Esophagus squamous epithelium (tissue), 4 donors: ENCODE measurements around the gene CATSPERE.
"Not testable (repeated sequence)": the region's sequence is repeated elsewhere in the genome, so short reads cannot be mapped to it uniquely, and the experiment has no call there.

ENCODE experiments used
- POLR2A ChIP-seq, 4 donors: fragments of 450-650 bp; IDR thresholded peaks; one replicate each; pipeline ENCODE4 v1.6.1; 2017; ENCODE audit warnings: antibody characterized with exemption in 4 of 4, mild to moderate bottlenecking in 4 of 4, moderate library complexity in 3 of 4
- TF ChIP-seq, protein P1 (sequence below), 6 experiments: fragments of 450-650 bp in 4 of 6; fragments of 200-600 bp in 2 of 6; sonication (generic) in 2 of 6; IDR thresholded peaks; one replicate each; pipeline ENCODE4 v1.5.1; 2016 to 2019; ENCODE audit warnings: antibody characterized with exemption in 6 of 6, mild to moderate bottlenecking in 4 of 6, moderate library complexity in 4 of 6

DNA sequence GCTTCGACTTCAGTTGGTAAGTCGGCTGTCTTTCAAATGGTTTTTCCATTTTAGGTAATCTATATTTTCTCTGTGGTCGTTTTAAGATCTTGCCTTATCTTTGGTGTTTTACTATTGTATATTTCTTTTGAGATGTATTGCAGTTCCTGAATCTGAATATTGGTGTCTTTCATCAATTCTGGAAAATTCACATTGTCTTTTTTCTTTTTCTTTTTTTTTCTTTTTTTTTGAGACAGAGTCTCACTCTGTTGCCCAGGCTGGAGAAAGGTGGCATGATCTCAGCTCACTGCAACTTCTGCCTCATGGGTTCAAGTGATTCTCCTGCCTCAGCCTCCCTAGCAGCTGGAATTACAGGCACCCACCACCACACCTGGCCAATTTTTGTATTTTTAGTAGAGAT lies 23.9 kb downstream of the CATSPERE start:
- TF ChIP-seq, protein P1, sequence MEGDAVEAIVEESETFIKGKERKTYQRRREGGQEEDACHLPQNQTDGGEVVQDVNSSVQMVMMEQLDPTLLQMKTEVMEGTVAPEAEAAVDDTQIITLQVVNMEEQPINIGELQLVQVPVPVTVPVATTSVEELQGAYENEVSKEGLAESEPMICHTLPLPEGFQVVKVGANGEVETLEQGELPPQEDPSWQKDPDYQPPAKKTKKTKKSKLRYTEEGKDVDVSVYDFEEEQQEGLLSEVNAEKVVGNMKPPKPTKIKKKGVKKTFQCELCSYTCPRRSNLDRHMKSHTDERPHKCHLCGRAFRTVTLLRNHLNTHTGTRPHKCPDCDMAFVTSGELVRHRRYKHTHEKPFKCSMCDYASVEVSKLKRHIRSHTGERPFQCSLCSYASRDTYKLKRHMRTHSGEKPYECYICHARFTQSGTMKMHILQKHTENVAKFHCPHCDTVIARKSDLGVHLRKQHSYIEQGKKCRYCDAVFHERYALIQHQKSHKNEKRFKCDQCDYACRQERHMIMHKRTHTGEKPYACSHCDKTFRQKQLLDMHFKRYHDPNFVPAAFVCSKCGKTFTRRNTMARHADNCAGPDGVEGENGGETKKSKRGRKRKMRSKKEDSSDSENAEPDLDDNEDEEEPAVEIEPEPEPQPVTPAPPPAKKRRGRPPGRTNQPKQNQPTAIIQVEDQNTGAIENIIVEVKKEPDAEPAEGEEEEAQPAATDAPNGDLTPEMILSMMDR (IDR thresholded peaks at IDR 0.05): not testable (repeated sequence)
- TF ChIP-seq POLR2A (IDR thresholded peaks at IDR 0.05): not testable (repeated sequence)
